Measurements from ENCODE around the gene XPR1.
"Not testable (repeated sequence)": the region's sequence is repeated elsewhere in the genome, so short reads cannot be mapped to it uniquely, and the experiment has no call there.

XPR1 gene

GRCh38 chr1:180711260-180711659 is 79.4 kb downstream of the XPR1 start:
- peaks cover 11% of the 10 kb centered on the region for H3K9me3 Mint-ChIP-seq
- not testable (repeated sequence) for H3K27me3 Mint-ChIP-seq, H3K27ac Mint-ChIP-seq, H3K4me3 Mint-ChIP-seq
- peaks cover 32% of the 10 kb centered on the region for H3K36me3 Mint-ChIP-seq
- peaks cover 20% of the 10 kb centered on the region for H3K4me1 Mint-ChIP-seq

DNA sequence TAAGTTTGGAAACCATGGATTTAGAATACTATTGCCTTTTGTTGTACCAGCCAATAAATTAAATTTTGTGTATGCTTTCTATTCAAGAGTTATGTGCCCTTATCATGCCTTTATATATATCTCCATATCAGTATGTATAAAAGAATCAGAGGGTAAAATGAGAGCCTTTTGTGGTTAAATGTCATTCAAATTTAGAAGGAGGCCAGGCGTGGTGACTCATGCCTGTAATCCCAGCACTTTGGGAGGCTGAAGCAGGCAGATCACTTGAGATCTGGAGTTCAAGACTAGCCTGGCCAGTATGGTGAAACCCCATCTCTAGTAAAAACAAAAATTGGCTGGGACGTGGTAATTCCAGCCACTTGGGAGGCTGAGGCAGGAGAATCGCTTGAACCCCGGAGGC is 88.9 kb downstream of the XPR1 start:
- H3K9me3 Mint-ChIP-seq, result no peaks in the 10 kb centered on the region
- no peak overlapping the region for H3K27ac Mint-ChIP-seq
- no peaks in the 10 kb centered on the region for H3K27me3 Mint-ChIP-seq
- H3K4me1 Mint-ChIP-seq, result peaks cover 17% of the 10 kb centered on the region
- peaks cover 33% of the 10 kb centered on the region for H3K36me3 Mint-ChIP-seq
- H3K4me3 Mint-ChIP-seq, result no peak overlapping the region

GRCh38 chr1:180722586-180722985 is 90.8 kb downstream of the XPR1 start:
- no peak overlapping the region for H3K4me3 Mint-ChIP-seq

DNA sequence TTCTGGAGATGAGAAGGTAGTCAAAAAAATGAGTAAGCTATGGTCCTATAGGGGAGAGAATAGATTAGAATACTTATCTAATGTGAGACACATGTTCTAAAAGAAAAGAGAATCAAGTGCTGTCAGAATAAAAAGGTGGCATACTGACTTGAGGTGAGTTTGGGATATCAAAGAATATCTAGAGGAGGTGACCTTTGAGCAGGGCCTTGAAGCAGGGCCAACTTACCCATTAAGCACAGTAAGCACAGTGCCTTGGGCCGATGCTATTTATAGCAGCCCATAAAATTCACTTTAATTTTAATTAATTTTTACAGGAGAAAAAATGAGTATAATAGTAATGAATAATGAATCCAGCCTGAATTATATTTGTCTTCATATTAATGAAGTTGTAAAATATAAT is 92.2 kb downstream of the XPR1 start:
- peaks cover 5% of the 10 kb centered on the region for H3K9me3 Mint-ChIP-seq
- H3K27me3 Mint-ChIP-seq, result no peaks in the 10 kb centered on the region
- no peak overlapping the region for H3K4me3 Mint-ChIP-seq
- peaks cover 34% of the 10 kb centered on the region for H3K36me3 Mint-ChIP-seq
- H3K27ac Mint-ChIP-seq, result no peak overlapping the region
- peaks cover 7% of the 10 kb centered on the region for H3K4me1 Mint-ChIP-seq

More at GRCh38 chr1:180722586-180722985, 90.8 kb downstream of the XPR1 start:
- Mint-ChIP-seq H3K9me3 (no peaks in the 10 kb centered on the region), H3K27me3 (no peaks in the 10 kb centered on the region), H3K36me3 (peaks cover 28% of the 10 kb centered on the region), H3K4me1 (peaks cover 13% of the 10 kb centered on the region), H3K27ac (no peak overlapping the region)

DNA sequence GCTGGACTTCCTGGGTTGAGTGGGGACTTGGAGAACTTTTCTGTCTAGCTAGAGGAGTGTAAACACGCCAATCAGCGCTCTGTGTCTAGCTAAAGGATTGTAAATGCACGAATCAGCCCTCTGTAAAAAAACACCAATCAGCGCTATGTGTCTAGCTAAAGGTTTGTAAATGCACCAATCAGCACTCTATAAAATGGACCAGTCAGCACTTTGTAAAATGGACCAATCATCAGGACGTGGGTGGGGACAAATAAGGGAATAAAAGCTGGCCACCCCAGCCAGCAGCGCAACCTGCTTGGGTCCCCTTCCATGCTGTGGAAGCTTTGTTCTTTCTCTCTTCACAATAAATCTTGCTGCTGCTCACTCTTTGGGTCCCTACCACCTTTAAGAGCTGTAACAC is 94.2 kb downstream of the XPR1 start:
- H3K4me3 Mint-ChIP-seq, H3K9me3 Mint-ChIP-seq, H3K27me3 Mint-ChIP-seq, H3K4me1 Mint-ChIP-seq, H3K27ac Mint-ChIP-seq: not testable (repeated sequence)
- H3K36me3 Mint-ChIP-seq, result peaks cover 41% of the 10 kb centered on the region

GRCh38 chr1:180727751-180728150 is 95.9 kb downstream of the XPR1 start:
- H3K4me1 Mint-ChIP-seq, H3K27me3 Mint-ChIP-seq, H3K4me3 Mint-ChIP-seq, H3K27ac Mint-ChIP-seq: not testable (repeated sequence)
- Mint-ChIP-seq H3K9me3 (peaks cover 13% of the 10 kb centered on the region), H3K36me3 (peaks cover 42% of the 10 kb centered on the region)

DNA sequence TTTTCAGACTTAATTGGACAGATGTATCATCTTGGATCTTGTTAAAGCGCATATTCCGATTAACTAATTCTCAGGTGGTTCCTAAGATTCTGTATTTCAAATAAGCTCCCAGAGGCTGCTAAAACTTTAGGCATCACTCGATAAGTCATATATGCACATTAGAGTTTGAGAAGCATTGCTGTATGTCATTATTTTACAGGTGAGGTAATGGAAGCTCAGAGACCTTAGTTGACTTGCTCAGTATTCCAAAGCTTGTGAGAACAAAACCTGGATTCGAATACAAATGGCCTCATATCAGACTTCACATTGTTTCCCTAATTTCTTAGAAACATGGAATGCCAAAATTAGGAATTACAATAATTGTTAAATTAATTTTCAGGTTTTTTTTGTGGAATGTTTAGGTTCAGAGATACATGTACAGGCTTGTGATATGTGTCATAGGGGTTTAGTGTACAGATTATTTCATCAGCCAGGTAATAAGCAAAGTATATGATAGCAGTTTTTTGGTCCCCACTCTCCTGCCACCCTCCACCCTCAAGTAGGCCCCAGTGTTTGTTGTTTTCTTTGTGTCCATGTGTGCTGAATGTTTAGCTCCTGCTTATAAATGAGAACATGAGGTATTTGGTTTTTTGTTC is 96.8 kb downstream of the XPR1 start:
- H3K27ac Mint-ChIP-seq, result no peak overlapping the region
- H3K27me3 Mint-ChIP-seq, result no peaks in the 10 kb centered on the region
- peaks cover 18% of the 10 kb centered on the region for H3K9me3 Mint-ChIP-seq
- peaks cover 46% of the 10 kb centered on the region for H3K36me3 Mint-ChIP-seq
- H3K4me3 Mint-ChIP-seq, result no peak overlapping the region
- no peaks in the 10 kb centered on the region for H3K4me1 Mint-ChIP-seq

DNA sequence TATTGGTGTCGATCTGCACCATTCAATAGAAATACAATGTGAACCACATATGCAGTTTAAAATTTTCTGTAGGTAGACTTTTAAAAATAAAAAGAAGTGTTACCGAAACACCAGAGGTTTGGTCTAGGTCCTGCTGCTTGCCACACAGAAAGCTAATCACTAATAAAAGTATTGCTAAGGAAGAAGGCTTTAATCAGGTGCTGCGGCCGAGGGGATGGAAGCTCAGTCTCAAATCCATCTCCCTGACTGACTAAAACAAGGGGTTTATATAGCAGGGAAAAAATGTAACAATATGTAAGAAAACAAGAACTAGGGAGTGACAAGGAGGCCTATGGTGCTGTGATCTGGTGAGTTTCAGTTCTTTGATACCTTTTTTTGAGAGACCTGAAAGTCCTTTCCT is 99.3 kb downstream of the XPR1 start:
- Mint-ChIP-seq H3K27ac (no peak overlapping the region), H3K4me3 (no peak overlapping the region), H3K9me3 (peaks cover 30% of the 10 kb centered on the region), H3K27me3 (no peaks in the 10 kb centered on the region), H3K36me3 (peaks cover 52% of the 10 kb centered on the region), H3K4me1 (no peaks in the 10 kb centered on the region)

- Mint-ChIP-seq H3K36me3 (peaks cover 57% of the 10 kb centered on the region), H3K9me3 (peaks cover 30% of the 10 kb centered on the region), H3K27ac (no peak overlapping the region), H3K27me3 (no peaks in the 10 kb centered on the region), H3K4me1 (no peaks in the 10 kb centered on the region), H3K4me3 (no peak overlapping the region)
Measured at GRCh38 chr1:180732866-180733265, 101.0 kb downstream of the XPR1 start.

DNA sequence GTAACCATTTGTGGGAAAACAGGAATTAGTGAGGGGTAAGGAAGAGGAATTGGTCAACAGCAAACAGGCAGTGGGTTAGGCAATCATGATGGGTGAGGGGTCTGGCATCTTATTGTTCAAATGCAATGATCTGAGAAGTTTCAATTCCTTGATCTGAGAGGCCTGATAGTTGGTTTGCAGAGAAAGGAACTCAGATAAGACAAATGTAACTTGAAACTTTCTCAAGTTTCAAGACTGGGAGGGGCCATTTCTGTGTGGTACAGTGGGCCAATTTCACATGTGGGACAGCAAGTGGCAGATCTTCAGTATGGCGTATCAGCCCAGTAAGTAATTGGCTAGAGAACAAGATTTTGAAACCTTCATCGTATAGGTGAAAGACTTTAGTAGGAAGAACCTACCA is 102.5 kb downstream of the XPR1 start:
- H3K27me3 Mint-ChIP-seq, result no peaks in the 10 kb centered on the region
- H3K4me1 Mint-ChIP-seq, result no peaks in the 10 kb centered on the region
- H3K4me3 Mint-ChIP-seq, result no peak overlapping the region
- H3K9me3 Mint-ChIP-seq, result peaks cover 35% of the 10 kb centered on the region
- H3K36me3 Mint-ChIP-seq, result peaks cover 57% of the 10 kb centered on the region
- no peak overlapping the region for H3K27ac Mint-ChIP-seq

GRCh38 chr1:180742663-180743062 is 110.8 kb downstream of the XPR1 start:
- H3K9me3 Mint-ChIP-seq, result peaks cover 38% of the 10 kb centered on the region

DNA sequence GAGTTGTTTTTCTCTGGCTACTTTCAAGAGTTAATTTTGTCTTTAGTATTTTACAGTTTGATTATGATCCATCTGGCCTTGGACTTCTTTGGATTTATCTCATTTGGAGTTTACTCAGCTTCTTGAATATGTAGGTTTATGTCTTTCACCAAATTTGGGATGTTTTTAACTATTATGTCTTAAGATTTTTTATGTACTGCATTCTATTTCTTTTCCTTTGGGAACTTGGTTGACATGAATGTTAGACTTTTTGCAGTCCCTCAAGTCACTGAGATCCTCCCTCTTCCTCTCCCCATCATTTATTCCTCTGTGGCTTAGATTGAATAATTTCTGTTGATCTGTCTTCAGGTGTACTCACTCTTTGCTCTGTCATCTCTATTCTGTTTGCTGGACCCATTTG is 112.0 kb downstream of the XPR1 start:
- Mint-ChIP-seq H3K4me1 (no peaks in the 10 kb centered on the region), H3K36me3 (peaks cover 65% of the 10 kb centered on the region), H3K27me3 (no peaks in the 10 kb centered on the region), H3K4me3 (peak overlapping the region; percentile 30), H3K27ac (no peak overlapping the region), H3K9me3 (peaks cover 34% of the 10 kb centered on the region)

More at GRCh38 chr1:180742663-180743062, 110.8 kb downstream of the XPR1 start:
- Mint-ChIP-seq H3K27ac (no peak overlapping the region), H3K4me3 (no peak overlapping the region), H3K27me3 (no peaks in the 10 kb centered on the region), H3K4me1 (no peaks in the 10 kb centered on the region), H3K36me3 (peaks cover 68% of the 10 kb centered on the region)

- H3K4me3 Mint-ChIP-seq, result no peak overlapping the region
- H3K36me3 Mint-ChIP-seq, result peaks cover 58% of the 10 kb centered on the region
- no peaks in the 10 kb centered on the region for H3K4me1 Mint-ChIP-seq
- H3K27ac Mint-ChIP-seq, result no peak overlapping the region
- no peaks in the 10 kb centered on the region for H3K27me3 Mint-ChIP-seq
- peaks cover 26% of the 10 kb centered on the region for H3K9me3 Mint-ChIP-seq
Measured at GRCh38 chr1:180745098-180745497, 113.3 kb downstream of the XPR1 start.

- Mint-ChIP-seq H3K27ac (no peak overlapping the region), H3K27me3 (no peaks in the 10 kb centered on the region), H3K4me3 (no peak overlapping the region), H3K36me3 (peaks cover 19% of the 10 kb centered on the region), H3K9me3 (peaks cover 7% of the 10 kb centered on the region), H3K4me1 (peaks cover 4% of the 10 kb centered on the region)
Measured at GRCh38 chr1:180751921-180752320, 120.1 kb downstream of the XPR1 start.

- Mint-ChIP-seq H3K27me3 (no peaks in the 10 kb centered on the region), H3K27ac (no peak overlapping the region), H3K4me3 (no peak overlapping the region), H3K4me1 (peaks cover 4% of the 10 kb centered on the region), H3K9me3 (peaks cover 7% of the 10 kb centered on the region), H3K36me3 (peaks cover 22% of the 10 kb centered on the region)
Measured at GRCh38 chr1:180754453-180754852, 122.6 kb downstream of the XPR1 start.

DNA sequence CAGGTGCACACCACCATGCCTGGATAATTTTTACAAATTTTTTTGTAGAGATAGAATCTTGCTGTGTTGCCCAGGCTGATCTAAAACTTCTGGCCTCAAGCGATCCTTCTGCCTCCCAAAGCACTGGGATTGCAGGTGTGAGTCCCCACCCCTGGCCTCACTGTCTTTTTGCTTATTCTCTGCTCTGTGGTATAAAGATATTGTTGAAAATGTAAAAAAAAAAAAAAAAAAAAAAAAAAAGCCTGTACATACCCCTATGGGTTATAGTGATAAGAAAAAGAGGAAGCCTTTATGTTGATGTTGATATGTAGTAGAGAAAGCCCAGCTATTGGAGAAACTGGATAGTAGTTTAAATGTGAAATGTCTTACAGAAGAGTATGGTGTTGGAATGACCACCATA is 125.8 kb downstream of the XPR1 start:
- H3K4me1 Mint-ChIP-seq, result peaks cover 4% of the 10 kb centered on the region
- H3K9me3 Mint-ChIP-seq, result no peaks in the 10 kb centered on the region
- H3K4me3 Mint-ChIP-seq, result no peak overlapping the region
- H3K27me3 Mint-ChIP-seq, result no peaks in the 10 kb centered on the region
- no peak overlapping the region for H3K27ac Mint-ChIP-seq
- peaks cover 17% of the 10 kb centered on the region for H3K36me3 Mint-ChIP-seq

GRCh38 chr1:180762796-180763195 is 131.0 kb downstream of the XPR1 start:
- Mint-ChIP-seq H3K27ac (no peak overlapping the region), H3K9me3 (no peaks in the 10 kb centered on the region), H3K27me3 (no peaks in the 10 kb centered on the region), H3K4me1 (peaks cover 6% of the 10 kb centered on the region), H3K4me3 (no peak overlapping the region), H3K36me3 (peaks cover 10% of the 10 kb centered on the region)

Measured in activated naive CD4-positive, alpha-beta T cell treated with anti-CD3 and anti-CD28 coated beads, Interleukin-2, amount 50 U/mL, for 24 hours (primary cell).